CD4-positive, alpha-beta T cell treated with Interleukin-1 beta for 1 hour (primary cell): ENCODE results near the gene TMPRSS4.

Source experiments
- DNase-seq, 2 donors: peaks; one replicate each; pipeline ENCODE4 v3.0.0-alpha.2; 2020 to 2022

Gene TMPRSS4, protein sequence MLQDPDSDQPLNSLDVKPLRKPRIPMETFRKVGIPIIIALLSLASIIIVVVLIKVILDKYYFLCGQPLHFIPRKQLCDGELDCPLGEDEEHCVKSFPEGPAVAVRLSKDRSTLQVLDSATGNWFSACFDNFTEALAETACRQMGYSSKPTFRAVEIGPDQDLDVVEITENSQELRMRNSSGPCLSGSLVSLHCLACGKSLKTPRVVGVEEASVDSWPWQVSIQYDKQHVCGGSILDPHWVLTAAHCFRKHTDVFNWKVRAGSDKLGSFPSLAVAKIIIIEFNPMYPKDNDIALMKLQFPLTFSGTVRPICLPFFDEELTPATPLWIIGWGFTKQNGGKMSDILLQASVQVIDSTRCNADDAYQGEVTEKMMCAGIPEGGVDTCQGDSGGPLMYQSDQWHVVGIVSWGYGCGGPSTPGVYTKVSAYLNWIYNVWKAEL

DNA sequence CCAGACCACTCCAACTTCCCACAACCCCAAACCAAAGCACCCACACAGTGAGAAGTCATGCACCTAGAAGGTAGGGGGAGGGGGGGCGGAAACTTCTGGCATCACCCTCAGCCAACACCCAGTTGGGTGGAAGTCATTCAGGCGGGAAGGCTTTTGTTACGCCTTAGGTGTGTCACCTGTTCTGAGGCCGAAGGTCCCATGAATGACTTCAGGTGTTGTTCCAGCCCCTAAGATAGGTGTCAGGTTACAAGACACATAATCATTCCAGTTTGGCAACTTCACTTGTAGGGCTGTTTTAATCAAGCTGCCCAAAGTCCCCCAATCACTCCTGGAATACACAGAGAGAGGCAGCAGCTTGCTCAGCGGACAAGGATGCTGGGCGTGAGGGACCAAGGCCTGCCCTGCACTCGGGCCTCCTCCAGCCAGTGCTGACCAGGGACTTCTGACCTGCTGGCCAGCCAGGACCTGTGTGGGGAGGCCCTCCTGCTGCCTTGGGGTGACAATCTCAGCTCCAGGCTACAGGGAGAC lies at the start of gene TMPRSS4:
TSS of gene TMPRSS4 (plus strand) at position 325 of the 528 bp plus-strand sequence. CDS start 225 bp downstream, outside the sequence.
- DNase-seq: no peak

DNA sequence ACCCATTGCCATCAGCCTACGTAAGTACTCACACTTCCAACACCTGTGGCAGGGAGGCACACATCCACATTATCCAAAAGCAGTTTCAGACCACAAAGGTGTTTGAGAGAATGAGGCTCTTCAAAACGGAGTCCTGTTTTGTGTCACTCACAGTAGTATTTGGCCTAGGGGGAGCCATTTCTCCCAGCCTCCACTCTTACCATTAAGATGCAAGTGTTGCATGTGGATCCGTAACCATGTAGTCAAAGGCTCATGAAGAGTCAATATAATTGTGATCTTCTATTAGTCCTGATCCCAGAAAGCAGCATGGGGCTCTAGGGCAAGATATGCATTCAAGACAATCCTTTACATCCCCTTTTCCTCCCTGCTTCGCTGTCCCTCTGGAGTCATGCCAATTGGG lies 49.2 kb upstream of the TMPRSS4 start:
- no peak for DNase-seq

- no peak for DNase-seq
Observed at GRCh38 chr11:118028626-118029025, 48.3 kb upstream of the TMPRSS4 start.

DNA sequence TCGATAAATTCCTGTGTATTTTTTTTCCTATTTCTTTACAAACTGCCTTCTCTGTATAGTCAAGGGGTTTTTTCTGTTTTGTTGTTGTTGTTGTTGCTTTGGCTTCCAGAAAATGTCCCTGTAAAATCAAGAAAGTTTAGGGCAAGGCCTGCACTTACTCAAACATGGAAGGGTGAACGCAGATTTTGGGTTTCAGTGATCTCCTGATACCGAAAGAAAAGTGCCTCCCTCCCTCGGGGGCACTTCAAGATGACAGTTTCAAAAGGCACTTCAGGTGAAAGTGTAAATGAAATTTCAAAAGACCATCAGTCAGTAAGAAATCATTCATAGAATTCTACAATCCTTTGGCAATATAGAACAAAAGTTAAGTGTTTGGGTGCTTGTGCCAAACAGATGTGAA lies 43.4 kb upstream of the TMPRSS4 start:
- DNase-seq: no peak

GRCh38 chr11:118042141-118042540 lies 34.7 kb upstream of the TMPRSS4 start:
- no peak for DNase-seq

DNA sequence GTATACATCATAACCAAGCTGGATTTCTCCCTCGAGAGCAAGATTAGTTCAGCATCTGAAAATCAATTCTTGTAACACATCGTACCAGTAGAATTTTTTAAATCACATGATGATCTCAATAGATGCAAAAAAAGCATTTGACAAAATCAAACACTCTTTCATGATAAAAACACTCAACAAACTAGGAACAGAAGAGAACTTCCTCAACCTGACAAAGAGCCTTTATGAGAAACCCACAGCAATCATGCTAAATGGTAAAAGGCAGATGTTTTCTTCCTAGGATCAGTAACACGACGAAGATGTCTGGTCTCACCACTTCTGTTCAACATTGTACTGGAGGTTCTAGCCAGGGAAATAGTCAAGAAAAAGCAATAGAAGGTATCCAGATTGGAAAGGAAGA lies 34.1 kb upstream of the TMPRSS4 start:
- no peak for DNase-seq

- DNase-seq: peak in 1 of 2 donors; percentile 31
Observed at GRCh38 chr11:118045191-118045590, 31.7 kb upstream of the TMPRSS4 start.

DNA sequence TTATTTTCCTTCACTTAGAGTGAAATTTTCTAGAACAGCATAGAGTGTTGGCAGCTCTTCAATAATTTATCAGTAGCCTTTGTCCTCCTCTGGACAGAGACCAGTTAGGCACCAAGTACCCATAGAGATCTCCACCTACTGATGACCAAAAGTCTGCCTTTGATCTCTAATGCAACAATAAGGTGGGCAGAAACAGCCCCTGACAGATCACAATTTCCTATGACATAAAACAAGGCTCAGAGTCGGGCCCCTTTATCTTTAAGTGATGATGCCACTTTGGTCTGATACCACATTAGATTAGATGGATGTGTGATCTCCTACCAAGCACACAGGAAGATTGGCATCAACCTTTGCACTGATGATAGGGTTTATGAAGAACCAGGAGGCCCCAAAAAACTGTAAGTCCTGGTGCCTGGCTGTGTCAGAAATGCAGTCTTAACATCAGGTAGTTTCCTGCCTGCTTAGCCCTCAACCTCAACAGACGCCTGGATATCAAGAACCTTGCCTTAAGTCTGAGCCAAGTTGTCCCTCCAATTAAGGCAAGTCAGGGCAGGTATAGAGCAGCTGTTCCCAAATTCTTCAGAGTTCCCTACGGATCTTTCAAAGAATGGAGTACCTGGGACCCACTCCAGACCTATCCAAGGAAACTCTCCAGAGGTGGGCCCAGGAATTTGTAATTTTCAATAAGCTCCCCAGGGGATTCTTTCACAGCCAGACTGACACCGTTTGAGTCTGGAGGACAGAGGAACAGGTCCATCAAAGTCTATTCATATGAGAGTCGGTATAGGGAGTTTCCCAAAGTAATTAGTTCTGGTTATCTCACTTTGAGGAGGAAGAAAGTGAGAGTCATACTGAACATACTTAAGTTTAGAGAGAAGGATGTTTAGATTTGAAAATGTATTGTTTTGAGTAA lies 30.6 kb upstream of the TMPRSS4 start:
- peak; percentile 14 to 69 for DNase-seq

GRCh38 chr11:118046964-118047700 lies 29.7 kb upstream of the TMPRSS4 start:
- DNase-seq: no peak

GRCh38 chr11:118047749-118048148 lies 29.1 kb upstream of the TMPRSS4 start:
- DNase-seq: no peak

- DNase-seq: no peak
Observed at GRCh38 chr11:118048472-118049370, 28.2 kb upstream of the TMPRSS4 start.

GRCh38 chr11:118049771-118050170 lies 27.1 kb upstream of the TMPRSS4 start:
- no peak for DNase-seq

- DNase-seq: no peak
Observed at GRCh38 chr11:118050208-118050891, 26.5 kb upstream of the TMPRSS4 start.

GRCh38 chr11:118051136-118051610 lies 25.7 kb upstream of the TMPRSS4 start:
- DNase-seq: no peak

GRCh38 chr11:118051611-118052461 lies 25.0 kb upstream of the TMPRSS4 start:
- peak; percentile 78 to 82 for DNase-seq

- no peak for DNase-seq
Observed at GRCh38 chr11:118052581-118053206, 24.2 kb upstream of the TMPRSS4 start.

- DNase-seq: no peak
Observed at GRCh38 chr11:118054712-118055640, 21.9 kb upstream of the TMPRSS4 start.

DNA sequence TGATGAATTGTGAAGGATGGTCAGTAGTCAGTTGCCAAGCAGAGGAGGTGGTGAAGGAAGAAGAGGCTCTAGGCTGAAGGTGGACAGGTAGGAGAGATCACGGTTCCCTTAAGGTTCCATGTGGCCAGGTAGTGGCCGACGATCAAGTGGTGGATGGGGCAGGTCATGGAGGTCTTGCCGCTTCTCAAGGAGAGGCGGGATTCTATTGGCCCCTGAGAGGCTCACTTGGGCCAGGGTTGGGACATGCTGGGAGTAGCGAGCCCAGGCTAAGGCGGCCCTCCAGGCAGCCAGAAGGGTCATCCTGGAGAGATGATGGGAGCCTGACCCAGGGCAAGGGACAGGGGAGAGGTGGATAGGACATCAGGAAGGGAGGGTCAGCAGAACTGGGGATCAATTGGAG lies 20.9 kb upstream of the TMPRSS4 start:
- DNase-seq: no peak
